Fibroblast of lung (primary cell): ENCODE results near the gene OSCAR. TPM values are rescaled to one million over a fixed set of nuclear protein-coding genes. Genes with fewer than 3 reads are reported as not detected.

Experiments
- DNase-seq, 2 donors: peaks; one replicate each; pipeline versions ENCODE4 v3.0.0 to v3.0.0-alpha.2; 2010; ENCODE audit warnings: low read depth in 2 of 2
- H2AFZ ChIP-seq: 2 replicates; pipeline ENCODE4 v1.5.1; 2012; ENCODE audit warnings: low read length, control low read depth, inconsistent platforms
- H3K27ac ChIP-seq: 2 replicates; pipeline ENCODE4 v1.5.1; 2011; ENCODE audit warnings: low read length, control low read depth; ENCODE audit not compliant: insufficient read depth
- H3K27me3 ChIP-seq: 2 replicates; pipeline ENCODE4 v1.5.1; 2011; ENCODE audit warnings: mild to moderate bottlenecking, low read length; ENCODE audit not compliant: control insufficient read depth, insufficient read depth
- H3K36me3 ChIP-seq: 2 replicates; pipeline ENCODE4 v1.5.1; 2011; ENCODE audit warnings: low read length; ENCODE audit not compliant: control insufficient read depth, insufficient read depth
- H3K4me1 ChIP-seq: 2 replicates; pipeline ENCODE4 v1.5.1; 2011; ENCODE audit warnings: low read length; ENCODE audit not compliant: control insufficient read depth, insufficient read depth; ENCODE audit errors: extremely low read depth
- H3K4me2 ChIP-seq: 2 replicates; pipeline ENCODE4 v1.5.1; 2011; ENCODE audit warnings: low read length, control low read depth; ENCODE audit not compliant: insufficient read depth; ENCODE audit errors: extremely low read depth
- H3K4me3 ChIP-seq, 4 experiments: fragments of 200-600 bp in 1 of 4; sonication (generic) in 1 of 4; replicated peaks in 1 of 4; 2 replicates each; pipeline ENCODE4 v1.5.1; 2011 to 2016; ENCODE audit warnings: low read length in 4 of 4, low read depth in 3 of 4, mild to moderate bottlenecking in 3 of 4, control low read depth in 2 of 4, inconsistent platforms in 1 of 4, mixed read lengths in 1 of 4; ENCODE audit not compliant: insufficient read depth in 1 of 4; ENCODE audit errors: control extremely low read depth in 1 of 4
- H3K79me2 ChIP-seq: 2 replicates; pipeline ENCODE4 v1.5.1; 2012; ENCODE audit warnings: mild to moderate bottlenecking, low read length, inconsistent platforms; ENCODE audit not compliant: control insufficient read depth, insufficient read depth
- H3K9ac ChIP-seq: 2 replicates; pipeline ENCODE4 v1.5.1; 2011; ENCODE audit warnings: mild to moderate bottlenecking, low read length, control low read depth; ENCODE audit not compliant: insufficient read depth
- H3K9me3 ChIP-seq: 2 replicates; pipeline ENCODE4 v1.5.1; 2012; ENCODE audit warnings: low read depth, low read length; ENCODE audit not compliant: control insufficient read depth, insufficient read depth
- H4K20me1 ChIP-seq: 2 replicates; pipeline ENCODE4 v1.5.1; 2011; ENCODE audit warnings: low read length; ENCODE audit not compliant: control insufficient read depth, insufficient read depth; ENCODE audit errors: extremely low read depth
- EZH2 ChIP-seq: IDR thresholded peaks from 2 replicates; pipeline ENCODE4 v1.5.1; 2012; ENCODE audit warnings: low read length, control low read depth, mild to moderate bottlenecking; ENCODE audit errors: missing control alignments
- polyA plus RNA-seq, 2 donors: library from polyadenylated mRNA; depleted of rRNA in 1 of 2; stranded (reverse) in 1 of 2; unstranded in 1 of 2; fragments of >200 nt; gene quantifications; 2 replicates each; pipeline ENCODE4 v1.2.1, GENCODE V29; 2011 to 2012; ENCODE audit warnings: missing spikeins in 1 of 2
- total RNA-seq: library from RNA; depleted of rRNA; stranded (reverse); fragments of >200 nt; gene quantifications from 2 replicates; pipeline ENCODE4 v1.2.1, GENCODE V29; 2014
- TF ChIP-seq, protein P1 (sequence below), 2 donors: IDR thresholded peaks in 1 of 2; conservative IDR thresholded peaks in 1 of 2; 1 replicate in 1 of 2; 2 replicates in 1 of 2; pipeline ENCODE4 v1.5.1; 2011 to 2012; ENCODE audit warnings: low read length in 2 of 2, control low read depth in 1 of 2, inconsistent platforms in 1 of 2, low read depth in 1 of 2, mild to moderate bottlenecking in 1 of 2

The OSCAR gene
- total and polyA plus RNA-seq, 2 donors (not counting 1 experiment from before 2014, with no cell fraction given), result under 0.01 to 0.14 TPM

DNA sequence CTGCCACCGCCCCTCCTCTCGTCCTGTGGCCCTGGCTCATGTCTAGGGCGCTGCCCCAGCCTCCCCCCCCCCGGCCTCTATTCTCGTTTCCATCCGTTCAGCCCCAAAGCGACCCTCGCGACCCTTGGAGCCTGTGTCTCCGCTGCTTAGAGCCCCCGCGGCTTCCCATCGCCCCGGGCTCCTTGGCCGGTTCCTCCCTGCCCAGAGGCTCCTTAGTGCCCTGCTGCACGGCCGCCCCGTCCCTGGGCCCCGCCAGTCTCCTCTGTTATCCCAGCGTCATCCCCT is 27.8 kb upstream of the OSCAR start:
- Histone ChIP-seq H3K4me1 (no peaks in the 10 kb centered on the region), H3K79me2 (no peaks in the 10 kb centered on the region), H3K27me3 (no peaks in the 10 kb centered on the region), H3K27ac (no peak overlapping the region), H4K20me1 (no peaks in the 10 kb centered on the region), H2AFZ (no peak overlapping the region), H3K9ac (no peak overlapping the region), H3K36me3 (peaks cover 25% of the 10 kb centered on the region), H3K9me3 (no peaks in the 10 kb centered on the region), H3K4me2 (no peak overlapping the region), H3K4me3 (no peak overlapping the region)
- no peak for DNase-seq
- TF ChIP-seq, protein P1, sequence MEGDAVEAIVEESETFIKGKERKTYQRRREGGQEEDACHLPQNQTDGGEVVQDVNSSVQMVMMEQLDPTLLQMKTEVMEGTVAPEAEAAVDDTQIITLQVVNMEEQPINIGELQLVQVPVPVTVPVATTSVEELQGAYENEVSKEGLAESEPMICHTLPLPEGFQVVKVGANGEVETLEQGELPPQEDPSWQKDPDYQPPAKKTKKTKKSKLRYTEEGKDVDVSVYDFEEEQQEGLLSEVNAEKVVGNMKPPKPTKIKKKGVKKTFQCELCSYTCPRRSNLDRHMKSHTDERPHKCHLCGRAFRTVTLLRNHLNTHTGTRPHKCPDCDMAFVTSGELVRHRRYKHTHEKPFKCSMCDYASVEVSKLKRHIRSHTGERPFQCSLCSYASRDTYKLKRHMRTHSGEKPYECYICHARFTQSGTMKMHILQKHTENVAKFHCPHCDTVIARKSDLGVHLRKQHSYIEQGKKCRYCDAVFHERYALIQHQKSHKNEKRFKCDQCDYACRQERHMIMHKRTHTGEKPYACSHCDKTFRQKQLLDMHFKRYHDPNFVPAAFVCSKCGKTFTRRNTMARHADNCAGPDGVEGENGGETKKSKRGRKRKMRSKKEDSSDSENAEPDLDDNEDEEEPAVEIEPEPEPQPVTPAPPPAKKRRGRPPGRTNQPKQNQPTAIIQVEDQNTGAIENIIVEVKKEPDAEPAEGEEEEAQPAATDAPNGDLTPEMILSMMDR (conservative IDR thresholded peaks at IDR 0.05 in 1 of 2, IDR thresholded peaks at IDR 0.05 in 1 of 2; ENCODE audit: low read depth in 1 of 2, low read length in 2 of 2), result no peak
- TF ChIP-seq EZH2, result no peak

DNA sequence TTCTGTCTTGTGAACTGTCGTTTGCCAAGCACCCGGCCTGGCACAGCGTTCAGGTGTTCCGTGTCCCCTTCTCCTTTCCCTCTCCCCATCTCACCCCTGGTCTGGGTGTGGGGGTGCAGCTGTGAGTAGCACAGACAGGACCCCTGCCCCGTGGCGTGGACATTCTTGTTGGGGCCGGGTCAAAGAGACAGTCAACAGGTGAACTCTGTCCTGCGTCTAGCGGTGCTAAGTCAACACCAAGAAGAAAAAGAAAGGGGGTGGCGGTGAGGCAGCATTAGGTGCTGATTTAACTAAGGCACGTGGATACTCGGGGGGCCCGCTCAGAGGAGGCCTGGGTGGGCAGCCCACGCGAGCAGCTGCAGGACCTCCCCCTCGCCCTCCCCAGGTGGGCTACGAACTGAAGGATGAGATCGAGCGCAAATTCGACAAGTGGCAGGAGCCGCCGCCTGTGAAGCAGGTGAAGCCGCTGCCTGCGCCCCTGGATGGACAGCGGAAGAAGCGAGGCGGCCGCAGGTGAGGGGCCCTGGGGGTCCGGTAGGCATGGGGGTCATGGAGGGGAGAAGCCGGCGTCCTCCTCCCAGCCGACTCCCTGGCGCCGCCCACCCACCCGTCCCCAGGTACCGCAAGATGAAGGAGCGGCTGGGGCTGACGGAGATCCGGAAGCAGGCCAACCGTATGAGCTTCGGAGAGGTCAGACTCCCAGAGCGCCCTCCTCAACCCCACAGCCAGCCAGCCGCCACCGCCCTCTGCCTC is 27.3 kb upstream of the OSCAR start:
- Histone ChIP-seq H3K79me2 (no peaks in the 10 kb centered on the region), H2AFZ (no peak overlapping the region), H3K36me3 (peaks cover 25% of the 10 kb centered on the region), H3K4me3 (no peak overlapping the region), H3K4me1 (no peaks in the 10 kb centered on the region), H3K27ac (no peak overlapping the region), H3K27me3 (no peaks in the 10 kb centered on the region), H3K9me3 (no peaks in the 10 kb centered on the region), H3K4me2 (no peak overlapping the region), H4K20me1 (no peaks in the 10 kb centered on the region), H3K9ac (no peak overlapping the region)
- no peak for DNase-seq
- TF ChIP-seq, protein P1 (conservative IDR thresholded peaks at IDR 0.05 in 1 of 2, IDR thresholded peaks at IDR 0.05 in 1 of 2; ENCODE audit: low read depth in 1 of 2, low read length in 2 of 2), result no peak
- no peak for TF ChIP-seq EZH2

- Histone ChIP-seq H3K9me3 (no peaks in the 10 kb centered on the region), H3K4me3 (no peak overlapping the region), H3K27me3 (no peaks in the 10 kb centered on the region), H3K79me2 (no peaks in the 10 kb centered on the region), H4K20me1 (no peaks in the 10 kb centered on the region), H3K36me3 (peaks cover 27% of the 10 kb centered on the region), H3K4me1 (no peaks in the 10 kb centered on the region), H2AFZ (no peak overlapping the region), H3K27ac (no peak overlapping the region), H3K9ac (no peak overlapping the region), H3K4me2 (no peak overlapping the region)
- no peak for TF ChIP-seq EZH2
- no peak for DNase-seq
These were observed 25.1 kb upstream of the OSCAR start for GRCh38 chr19:54125713-54126112.
